Neutrophil (primary cell): ENCODE data around the gene BSX.

Source experiments
- H3K27ac ChIP-seq: fragments of 200-600 bp; sonication (generic); 2 replicates; pipeline ENCODE4 v1.5.1; 2016; ENCODE audit warnings: mild to moderate bottlenecking, moderate library complexity
- H3K27me3 ChIP-seq: fragments of 200-600 bp; sonication (generic); 2 replicates; pipeline ENCODE4 v1.6.0; 2016; ENCODE audit warnings: mild to moderate bottlenecking
- H3K36me3 ChIP-seq: fragments of 200-600 bp; sonication (generic); 2 replicates; pipeline ENCODE4 v1.5.1; 2017
- H3K4me1 ChIP-seq, 2 experiments: fragments of 200-600 bp in 1 of 2; sonication (generic) in 1 of 2; 1 replicate in 1 of 2; 2 replicates in 1 of 2; pipeline versions ENCODE4 v1.5.1 to v1.6.1; 2013 to 2016; ENCODE audit warnings: low read depth in 1 of 2, low read length in 1 of 2, mild to moderate bottlenecking in 1 of 2, moderate library complexity in 1 of 2; ENCODE audit not compliant: control insufficient read depth in 1 of 2, insufficient read depth in 1 of 2
- H3K4me3 ChIP-seq, 2 experiments: fragments of 200-600 bp in 1 of 2; sonication (generic) in 1 of 2; 1 replicate in 1 of 2; 2 replicates in 1 of 2; pipeline ENCODE4 v1.5.1; 2013 to 2016; ENCODE audit warnings: low read depth in 1 of 2, low read length in 1 of 2, mild to moderate bottlenecking in 1 of 2, moderate library complexity in 1 of 2
- H3K9me3 ChIP-seq: fragments of 200-600 bp; sonication (generic); 2 replicates; pipeline ENCODE4 v1.5.1; 2016
- CTCF ChIP-seq: fragments of 200-600 bp; sonication (generic); IDR thresholded peaks from 2 replicates; pipeline ENCODE4 v1.5.1; 2016; ENCODE audit warnings: antibody characterized with exemption

The BSX gene

GRCh38 chr11:122976734-122977469 lies 4.7 kb downstream of the BSX start:
- no peaks in the 10 kb centered on the region for H3K4me1 ChIP-seq
- no peak overlapping the region for H3K4me3 ChIP-seq
- H3K9me3 ChIP-seq: no peaks in the 10 kb centered on the region
- no peak for TF ChIP-seq CTCF
- no peaks in the 10 kb centered on the region for H3K36me3 ChIP-seq
- H3K27ac ChIP-seq: no peak overlapping the region
- peaks cover 100% of the 10 kb centered on the region for H3K27me3 ChIP-seq

GRCh38 chr11:122976061-122976733 lies 5.4 kb downstream of the BSX start:
- Histone ChIP-seq H3K27ac (no peak overlapping the region), H3K4me3 (no peak overlapping the region), H3K27me3 (peaks cover 100% of the 10 kb centered on the region), H3K4me1 (no peaks in the 10 kb centered on the region), H3K36me3 (no peaks in the 10 kb centered on the region), H3K9me3 (no peaks in the 10 kb centered on the region)
- TF ChIP-seq CTCF: no peak

GRCh38 chr11:122963961-122964360 lies 17.7 kb downstream of the BSX start:
- no peaks in the 10 kb centered on the region for H3K9me3 ChIP-seq
- H3K27me3 ChIP-seq: peaks cover 60% of the 10 kb centered on the region
- no peaks in the 10 kb centered on the region for H3K4me1 ChIP-seq
- TF ChIP-seq CTCF: no peak
- no peak overlapping the region for H3K4me3 ChIP-seq
- no peak overlapping the region for H3K27ac ChIP-seq
- H3K36me3 ChIP-seq: no peaks in the 10 kb centered on the region

- H3K27ac ChIP-seq: no peak overlapping the region
- H3K4me3 ChIP-seq: no peak overlapping the region
- no peaks in the 10 kb centered on the region for H3K36me3 ChIP-seq
- no peaks in the 10 kb centered on the region for H3K27me3 ChIP-seq
- H3K9me3 ChIP-seq: no peaks in the 10 kb centered on the region
- H3K4me1 ChIP-seq: no peaks in the 10 kb centered on the region
- no peak for TF ChIP-seq CTCF
Measured at GRCh38 chr11:122954455-122954854, 27.2 kb downstream of the BSX start.

DNA sequence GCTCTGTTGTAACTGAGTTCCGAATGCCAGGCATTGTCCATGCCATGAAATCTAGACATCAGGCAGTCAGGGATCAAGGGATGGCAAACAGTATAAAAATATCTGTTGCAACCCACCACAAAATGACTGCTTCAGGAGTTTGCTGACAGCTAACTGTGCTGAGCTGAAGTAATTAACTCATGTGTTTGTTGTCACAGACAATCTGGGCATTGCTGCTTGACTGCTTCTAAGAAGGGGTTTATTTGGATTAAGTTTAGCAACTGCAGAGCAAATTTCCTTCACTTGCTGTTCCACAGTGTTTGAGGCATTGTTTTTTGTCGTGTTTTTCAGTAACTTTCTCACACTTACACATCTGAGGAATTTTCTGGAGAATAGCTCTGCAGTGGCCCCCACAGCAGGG lies 30.4 kb downstream of the BSX start:
- Histone ChIP-seq H3K4me1 (no peaks in the 10 kb centered on the region), H3K27ac (no peak overlapping the region), H3K27me3 (no peaks in the 10 kb centered on the region), H3K9me3 (no peaks in the 10 kb centered on the region), H3K4me3 (no peak overlapping the region), H3K36me3 (no peaks in the 10 kb centered on the region)
- TF ChIP-seq CTCF: no peak
